ENCODE measurements around the gene FADS3. TPM values are rescaled to one million over a fixed set of nuclear protein-coding genes. Genes with fewer than 3 reads are reported as not detected.

FADS3 gene
- total and polyA plus RNA-seq, 2 donors (not counting 3 experiments of a cell fraction or from before 2014, with no cell fraction given): 216 to 346 TPM

GRCh38 chr11:61940466-61940865 lies 49.1 kb upstream of the FADS3 start:
- no peaks in the 10 kb centered on the region for H4K20me1 ChIP-seq (replicated peaks; ENCODE audit: control insufficient read depth, extremely low read depth, insufficient read depth, low read length)
- no peak overlapping the region for H3K27ac ChIP-seq (ENCODE audit: insufficient read depth, low read depth, low read length)
- H2AFZ ChIP-seq (ENCODE audit: low read depth, low read length): no peak overlapping the region
- POLR2A ChIA-PET: no interaction called here
- FAIRE-seq: no peak
- no peaks in the 10 kb centered on the region for H3K4me1 ChIP-seq (ENCODE audit: control insufficient read depth, extremely low read depth, insufficient read depth, low read length)
- H3K36me3 ChIP-seq (ENCODE audit: control insufficient read depth in 2 of 2, extremely low read depth in 1 of 2, insufficient read depth in 2 of 2, low read length in 2 of 2): no peaks in the 10 kb centered on the region
- TF ChIP-seq MAX (IDR thresholded peaks at IDR 0.05; ENCODE audit: insufficient read depth, insufficient read length) (no peak), JUN (IDR thresholded peaks at IDR 0.05; ENCODE audit: borderline replicate concordance, insufficient read depth, insufficient read length, low read depth) (no peak), POLR2A (IDR thresholded peaks at IDR 0.05; ENCODE audit: low read depth, low read length) (no peak)
- CTCF ChIA-PET: interaction anchor here (0.8 to 1.0 kb wide), 2 partner anchors 141 to 168 kb away, joined by 3 to 4 read pairs; no protein-coding TSS in a partner anchor
- H3K27me3 ChIP-seq (ENCODE audit: control insufficient read depth in 2 of 2, insufficient read depth in 2 of 2, low read length in 2 of 2): peaks cover 2 to 14% of the 10 kb centered on the region in 2 experiments
- no peak for DNase-seq (ENCODE audit: low read depth, low spot score)
- no peak overlapping the region for H3K4me3 ChIP-seq (replicated peaks in 1 of 3; ENCODE audit: insufficient read depth in 1 of 3, low read depth in 1 of 3, low read length in 3 of 3)
- dilution Hi-C loops (cut with MboI; ENCODE audit: extremely low pct_ligation_motif_present, low sequenced_read_pairs): no loop called here
- H3K4me2 ChIP-seq (ENCODE audit: insufficient read depth, low read length): no peak overlapping the region
- no peak overlapping the region for H3K9ac ChIP-seq (replicated peaks; ENCODE audit: extremely low read depth, insufficient read depth, low read length)
- no peaks in the 10 kb centered on the region for H3K9me3 ChIP-seq (replicated peaks; ENCODE audit: control insufficient read depth, insufficient read depth, low read length)
- H3K9me1 ChIP-seq (replicated peaks; ENCODE audit: control insufficient read depth, extremely low read depth, insufficient read depth, low read length): no peaks in the 10 kb centered on the region
- BruUV-seq (replicated peaks): no TSS peak
- intact Hi-C loops (cut with micrococcal nuclease): no loop called here
- no peaks in the 10 kb centered on the region for H3K79me2 ChIP-seq (ENCODE audit: control insufficient read depth, insufficient read depth, low read length)

DNA sequence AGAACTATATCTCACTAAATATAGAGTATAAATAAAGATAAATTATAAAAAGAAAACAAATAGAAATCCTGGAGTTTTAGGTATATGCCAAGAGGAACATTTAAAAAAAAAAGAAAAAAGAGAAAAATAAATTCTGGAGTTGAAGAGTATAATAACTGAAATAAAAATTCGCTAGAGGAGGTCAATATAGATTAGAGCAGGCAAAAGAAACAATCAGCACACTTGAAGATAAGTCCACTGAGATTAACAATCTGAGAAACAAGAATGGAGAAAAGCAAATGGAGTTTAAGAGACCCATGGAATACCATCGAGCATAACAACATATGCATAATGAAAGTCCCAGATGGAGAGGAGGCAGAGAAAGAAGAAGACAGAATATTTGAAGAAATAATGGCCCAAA lies 44.5 kb upstream of the FADS3 start:
- Histone ChIP-seq H3K4me2 (ENCODE audit: insufficient read depth, low read length) (no peak overlapping the region), H3K4me3 (replicated peaks in 1 of 3; ENCODE audit: insufficient read depth in 1 of 3, low read depth in 1 of 3, low read length in 3 of 3) (no peak overlapping the region), H3K9me1 (replicated peaks; ENCODE audit: control insufficient read depth, extremely low read depth, insufficient read depth, low read length) (no peaks in the 10 kb centered on the region), H3K27ac (ENCODE audit: insufficient read depth, low read depth, low read length) (no peak overlapping the region), H3K9ac (replicated peaks; ENCODE audit: extremely low read depth, insufficient read depth, low read length) (no peak overlapping the region), H3K4me1 (ENCODE audit: control insufficient read depth, extremely low read depth, insufficient read depth, low read length) (no peaks in the 10 kb centered on the region), H3K79me2 (ENCODE audit: control insufficient read depth, insufficient read depth, low read length) (no peaks in the 10 kb centered on the region), H2AFZ (ENCODE audit: low read depth, low read length) (no peak overlapping the region), H3K27me3 (ENCODE audit: control insufficient read depth in 2 of 2, insufficient read depth in 2 of 2, low read length in 2 of 2) (peaks cover 0 to 21% of the 10 kb centered on the region in 2 experiments), H3K9me3 (replicated peaks; ENCODE audit: control insufficient read depth, insufficient read depth, low read length) (no peaks in the 10 kb centered on the region), H3K36me3 (ENCODE audit: control insufficient read depth in 2 of 2, extremely low read depth in 1 of 2, insufficient read depth in 2 of 2, low read length in 2 of 2) (no peaks in the 10 kb centered on the region), H4K20me1 (replicated peaks; ENCODE audit: control insufficient read depth, extremely low read depth, insufficient read depth, low read length) (no peaks in the 10 kb centered on the region)
- POLR2A ChIA-PET: no interaction called here
- TF ChIP-seq FOS (IDR thresholded peaks at IDR 0.05; ENCODE audit: borderline replicate concordance, insufficient read depth, low read length) (no peak), POLR2AphosphoS5 (IDR thresholded peaks at IDR 0.05; ENCODE audit: insufficient read depth, low read depth, low read length) (no peak), EZH2 (IDR thresholded peaks at IDR 0.05; ENCODE audit: borderline replicate concordance, low read depth, low read length, severe bottlenecking) (no peak)
- TF ChIP-seq, protein P1, sequence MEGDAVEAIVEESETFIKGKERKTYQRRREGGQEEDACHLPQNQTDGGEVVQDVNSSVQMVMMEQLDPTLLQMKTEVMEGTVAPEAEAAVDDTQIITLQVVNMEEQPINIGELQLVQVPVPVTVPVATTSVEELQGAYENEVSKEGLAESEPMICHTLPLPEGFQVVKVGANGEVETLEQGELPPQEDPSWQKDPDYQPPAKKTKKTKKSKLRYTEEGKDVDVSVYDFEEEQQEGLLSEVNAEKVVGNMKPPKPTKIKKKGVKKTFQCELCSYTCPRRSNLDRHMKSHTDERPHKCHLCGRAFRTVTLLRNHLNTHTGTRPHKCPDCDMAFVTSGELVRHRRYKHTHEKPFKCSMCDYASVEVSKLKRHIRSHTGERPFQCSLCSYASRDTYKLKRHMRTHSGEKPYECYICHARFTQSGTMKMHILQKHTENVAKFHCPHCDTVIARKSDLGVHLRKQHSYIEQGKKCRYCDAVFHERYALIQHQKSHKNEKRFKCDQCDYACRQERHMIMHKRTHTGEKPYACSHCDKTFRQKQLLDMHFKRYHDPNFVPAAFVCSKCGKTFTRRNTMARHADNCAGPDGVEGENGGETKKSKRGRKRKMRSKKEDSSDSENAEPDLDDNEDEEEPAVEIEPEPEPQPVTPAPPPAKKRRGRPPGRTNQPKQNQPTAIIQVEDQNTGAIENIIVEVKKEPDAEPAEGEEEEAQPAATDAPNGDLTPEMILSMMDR (IDR thresholded peaks at IDR 0.05; ENCODE audit: extremely low read depth in 1 of 2, insufficient read depth in 1 of 2, low read depth in 1 of 2, low read length in 2 of 2): no peak
- intact Hi-C loops (cut with micrococcal nuclease) (no loop called here), dilution Hi-C loops (cut with MboI; ENCODE audit: extremely low pct_ligation_motif_present, low sequenced_read_pairs) (no loop called here)
- CTCF ChIA-PET: interaction anchor here (1.3 to 4.6 kb wide), 2 partner anchors 36 to 146 kb away, joined by 7 to 18 read pairs; no protein-coding TSS in a partner anchor
- DNase-seq (ENCODE audit: low read depth, low spot score): no peak
- no TSS peak for BruUV-seq (replicated peaks)
- FAIRE-seq: no peak
